GM12891 (cell line): ENCODE results near the gene RPH3AL.

ENCODE experiments used
- PAX5 ChIP-seq: IDR thresholded peaks from 2 replicates; pipeline ENCODE4 v1.6.1; 2011; ENCODE audit warnings: low read length, moderate library complexity, mild to moderate bottlenecking; ENCODE audit not compliant: insufficient read depth, severe bottlenecking
- POLR2A ChIP-seq: IDR thresholded peaks from 2 replicates; pipeline ENCODE4 v1.6.1; 2011; ENCODE audit warnings: low read depth, low read length, control low read depth
- POLR2AphosphoS5 ChIP-seq: IDR thresholded peaks from 2 replicates; pipeline ENCODE4 v1.6.1; 2011; ENCODE audit warnings: low read depth, low read length, control low read depth
- POU2F2 ChIP-seq: IDR thresholded peaks from 2 replicates; pipeline ENCODE4 v1.6.1; 2011; ENCODE audit warnings: low read depth, mild to moderate bottlenecking, control low read depth, low read length, moderate library complexity
- SPI1 ChIP-seq: IDR thresholded peaks from 2 replicates; pipeline ENCODE4 v1.6.1; 2011; ENCODE audit warnings: low read depth, low read length, control low read depth

- no peak for TF ChIP-seq SPI1
- TF ChIP-seq POLR2A: no peak
- TF ChIP-seq POLR2AphosphoS5: no peak
- TF ChIP-seq PAX5: no peak
- TF ChIP-seq POU2F2: no peak
These were observed 659 bp downstream of the RPH3AL start for GRCh38 chr17:351875-352420.
